ENCODE measurements around the gene DISP3. TPM values are rescaled to one million over a fixed set of nuclear protein-coding genes. Genes with fewer than 3 reads are reported as not detected.

The DISP3 gene
- total and polyA plus RNA-seq, 2 of the 13 experiments (the other 11 are each of a cell fraction or from before 2014, with no cell fraction given): 0.08 to 0.13 TPM

GRCh38 chr1:11527541-11528452, 48.8 kb downstream of the DISP3 start:
- no TSS peak for BruUV-seq (replicated peaks)
- Histone ChIP-seq H2AFZ (ENCODE audit: low read length) (no peak overlapping the region), H3K4me3 (replicated peaks in 1 of 3; ENCODE audit: insufficient read depth in 1 of 3, low read depth in 2 of 3, low read length in 3 of 3) (no peak overlapping the region), H3K27ac (ENCODE audit: extremely low read length, insufficient read depth, low read length) (no peak overlapping the region), H3K36me3 (replicated peaks in 1 of 2; ENCODE audit: control insufficient read depth in 1 of 2, insufficient read depth in 2 of 2, low read length in 2 of 2) (no peaks in the 10 kb centered on the region), H4K20me1 (ENCODE audit: insufficient read depth, low read length) (0 out of 2 replicates have a peak, but pooled peaks cover 2% of the 10 kb centered on the region), H3K27me3 (ENCODE audit: control insufficient read depth in 1 of 2, insufficient read depth in 2 of 2, low read length in 2 of 2) (peaks cover 2 to 51% of the 10 kb centered on the region in 2 experiments; a peak in 4 of 5 replicates), H3K9me3 (ENCODE audit: low read length) (no peaks in the 10 kb centered on the region), H3K9ac (ENCODE audit: insufficient read depth, low read depth, low read length) (no peak overlapping the region), H3K4me1 (ENCODE audit: insufficient read depth, low read length) (no peaks in the 10 kb centered on the region), H3K4me2 (ENCODE audit: low read depth, low read length) (no peak overlapping the region), H3K79me2 (ENCODE audit: insufficient read depth, low read length) (no peaks in the 10 kb centered on the region)
- no peak for DNase-seq (ENCODE audit: low spot score)
- in situ Hi-C loops (cut with HindIII; ENCODE audit: extremely low pct_ligation_motif_present, low pct_unique_long_range_greater_than_20kb): no loop called here
- ATAC-seq: no peak
- no peak for FAIRE-seq
- CTCF ChIA-PET (ENCODE audit: low intra/inter-chr PET ratio, low total read pairs): no interaction called here
- 38% methylated on average over 13 of the region's 13 CpGs for WGBS (ENCODE audit: low lambda C conversion rate)
- intact Hi-C loops (cut with micrococcal nuclease; ENCODE audit: unreplicated experiment): no loop called here
- POLR2A ChIA-PET: no interaction called here
- TF ChIP-seq ZNF343 (CRISPR knock-in tag; IDR thresholded peaks at IDR 0.05) (no peak), MIXL1 (CRISPR knock-in tag; IDR thresholded peaks at IDR 0.05) (no peak), GATAD2A (CRISPR knock-in tag; IDR thresholded peaks at IDR 0.05) (no peak), ZNF251 (CRISPR knock-in tag; IDR thresholded peaks at IDR 0.05) (no peak), NFIC (IDR thresholded peaks at IDR 0.05; ENCODE audit: low read length) (no peak), CBX5 (CRISPR knock-in tag; IDR thresholded peaks at IDR 0.05; ENCODE audit: borderline replicate concordance) (no peak), ZNF7 (CRISPR knock-in tag; IDR thresholded peaks at IDR 0.05) (no peak), YEATS4 (CRISPR knock-in tag; IDR thresholded peaks at IDR 0.05; ENCODE audit: borderline replicate concordance) (no peak), KLF9 (CRISPR knock-in tag; IDR thresholded peaks at IDR 0.05; ENCODE audit: low read depth) (no peak), ZBTB42 (CRISPR knock-in tag; IDR thresholded peaks at IDR 0.05) (no peak), TOE1 (CRISPR knock-in tag; IDR thresholded peaks at IDR 0.05) (no peak), ARID4A (CRISPR knock-in tag; IDR thresholded peaks at IDR 0.05; ENCODE audit: borderline replicate concordance) (no peak), MAFF (IDR thresholded peaks at IDR 0.05; ENCODE audit: low read depth, low read length) (no peak), BCL6 (CRISPR knock-in tag; IDR thresholded peaks at IDR 0.05) (no peak), IRF2 (CRISPR knock-in tag; IDR thresholded peaks at IDR 0.05) (no peak)
- TF ChIP-seq, protein P1, sequence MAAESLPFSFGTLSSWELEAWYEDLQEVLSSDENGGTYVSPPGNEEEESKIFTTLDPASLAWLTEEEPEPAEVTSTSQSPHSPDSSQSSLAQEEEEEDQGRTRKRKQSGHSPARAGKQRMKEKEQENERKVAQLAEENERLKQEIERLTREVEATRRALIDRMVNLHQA (CRISPR knock-in tag; IDR thresholded peaks at IDR 0.05): no peak
- TF ChIP-seq, protein P2, sequence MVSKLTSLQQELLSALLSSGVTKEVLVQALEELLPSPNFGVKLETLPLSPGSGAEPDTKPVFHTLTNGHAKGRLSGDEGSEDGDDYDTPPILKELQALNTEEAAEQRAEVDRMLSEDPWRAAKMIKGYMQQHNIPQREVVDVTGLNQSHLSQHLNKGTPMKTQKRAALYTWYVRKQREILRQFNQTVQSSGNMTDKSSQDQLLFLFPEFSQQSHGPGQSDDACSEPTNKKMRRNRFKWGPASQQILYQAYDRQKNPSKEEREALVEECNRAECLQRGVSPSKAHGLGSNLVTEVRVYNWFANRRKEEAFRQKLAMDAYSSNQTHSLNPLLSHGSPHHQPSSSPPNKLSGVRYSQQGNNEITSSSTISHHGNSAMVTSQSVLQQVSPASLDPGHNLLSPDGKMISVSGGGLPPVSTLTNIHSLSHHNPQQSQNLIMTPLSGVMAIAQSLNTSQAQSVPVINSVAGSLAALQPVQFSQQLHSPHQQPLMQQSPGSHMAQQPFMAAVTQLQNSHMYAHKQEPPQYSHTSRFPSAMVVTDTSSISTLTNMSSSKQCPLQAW (CRISPR knock-in tag; IDR thresholded peaks at IDR 0.05): no peak
- TF ChIP-seq, protein P3, sequence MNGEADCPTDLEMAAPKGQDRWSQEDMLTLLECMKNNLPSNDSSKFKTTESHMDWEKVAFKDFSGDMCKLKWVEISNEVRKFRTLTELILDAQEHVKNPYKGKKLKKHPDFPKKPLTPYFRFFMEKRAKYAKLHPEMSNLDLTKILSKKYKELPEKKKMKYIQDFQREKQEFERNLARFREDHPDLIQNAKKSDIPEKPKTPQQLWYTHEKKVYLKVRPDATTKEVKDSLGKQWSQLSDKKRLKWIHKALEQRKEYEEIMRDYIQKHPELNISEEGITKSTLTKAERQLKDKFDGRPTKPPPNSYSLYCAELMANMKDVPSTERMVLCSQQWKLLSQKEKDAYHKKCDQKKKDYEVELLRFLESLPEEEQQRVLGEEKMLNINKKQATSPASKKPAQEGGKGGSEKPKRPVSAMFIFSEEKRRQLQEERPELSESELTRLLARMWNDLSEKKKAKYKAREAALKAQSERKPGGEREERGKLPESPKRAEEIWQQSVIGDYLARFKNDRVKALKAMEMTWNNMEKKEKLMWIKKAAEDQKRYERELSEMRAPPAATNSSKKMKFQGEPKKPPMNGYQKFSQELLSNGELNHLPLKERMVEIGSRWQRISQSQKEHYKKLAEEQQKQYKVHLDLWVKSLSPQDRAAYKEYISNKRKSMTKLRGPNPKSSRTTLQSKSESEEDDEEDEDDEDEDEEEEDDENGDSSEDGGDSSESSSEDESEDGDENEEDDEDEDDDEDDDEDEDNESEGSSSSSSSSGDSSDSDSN (CRISPR knock-in tag; IDR thresholded peaks at IDR 0.05): no peak

All from HepG2 (cell line).